Measurements from ENCODE around the gene MPV17.

Gene MPV17

GRCh38 chr2:27263287-27264252 lies 59.3 kb downstream of the MPV17 start:
- DNase-seq, result no peak

- DNase-seq, result peak; percentile 54
Measured at GRCh38 chr2:27262379-27263286, 60.3 kb downstream of the MPV17 start, which contains the start of gene SLC30A3. Gene SLC30A3, minus strand, starts transcription at chr2:27263047. Its CDS starts 141 bp downstream, at chr2:27262906.

- DNase-seq, result no peak
Measured at GRCh38 chr2:27261926-27262298, 61.0 kb downstream of the MPV17 start.

- DNase-seq, result no peak
Measured at GRCh38 chr2:27261241-27261925, 61.5 kb downstream of the MPV17 start.
